ENCODE data around the gene CAPZB.

- TF ChIP-seq CTCF (IDR thresholded peaks at IDR 0.05) (no peak), POLR2A (IDR thresholded peaks at IDR 0.05) (no peak)
Measured at GRCh38 chr1:19396280-19396679, 89.1 kb downstream of the CAPZB start.

Measured in lower leg skin (tissue), 3 donors.